Pancreas (tissue), 10 donors: ENCODE data around the gene FAM163B. TPM values are rescaled to one million over a fixed set of nuclear protein-coding genes. Genes with fewer than 3 reads are reported as not detected.

Source experiments
- ATAC-seq, 4 donors: fragments of 200-7000 bp; cut with Tn5 transposase; one replicate each; pipeline versions ENCODE4 v1.8.0 to v1.9.1; 2020; ENCODE audit warnings: mild to moderate bottlenecking in 4 of 4, moderate library complexity in 4 of 4
- DNase-seq, 6 donors: peaks; one replicate each; pipeline ENCODE4 v3.0.0-alpha.2; 2020
- FAIRE-seq: peaks from 2 replicates; lab custom pipeline; 2012; peaks lifted over from hg19 to GRCh38; lab: Jason Lieb, UNC
- H3K27ac ChIP-seq, 4 donors: fragments of 200-600 bp; sonication (generic); 1 replicate in 3 of 4; 2 replicates in 1 of 4; pipeline versions ENCODE4 v1.5.0 to v1.8.0; 2020
- H3K27me3 ChIP-seq, 4 donors: fragments of 200-600 bp; one replicate each; pipeline ENCODE4 v1.8.0; 2021
- H3K36me3 ChIP-seq, 3 donors: fragments of 200-600 bp; sonication (generic) in 1 of 3; one replicate each; pipeline versions ENCODE4 v1.5.0 to v1.8.0; 2020 to 2021
- H3K4me1 ChIP-seq, 3 donors: fragments of 200-600 bp; one replicate each; pipeline ENCODE4 v1.8.0; 2021
- H3K4me3 ChIP-seq, 4 donors: fragments of 200-600 bp; sonication (generic) in 2 of 4; one replicate each; pipeline versions ENCODE4 v1.5.0 to v1.8.0; 2020 to 2021
- H3K9me3 ChIP-seq, 4 donors: fragments of 200-600 bp; one replicate each; pipeline ENCODE4 v1.8.0; 2021
- WGBS, 2 donors: extraction: QIAGEN DNeasy Blood & Tissue Kit; methylation state at CpG; one replicate each; pipeline ENCODE4 v1.1.7; 2013; 5-methylcytosine and 5-hydroxymethylcytosine counted together
- intact Hi-C, 3 donors: fragments of 100-400 bp; cut with DNase I; formaldehyde crosslinking; loops; one replicate each; pipeline versions ENCODE4 v1.11.1 to v1.14.2; 2022
- polyA plus RNA-seq, 2 donors: library from polyadenylated mRNA; stranded (reverse); fragments of 200-250 nt; gene quantifications; one replicate each; pipeline ENCODE4 v1.2.3, GENCODE V29; 2013
- total RNA-seq, 6 donors: library from RNA; stranded (reverse); fragmentation: NEBNext Ultra II Directional in 4 of 6; extraction: Animal tissue kit (Norgen Biotek cat#: 25700) in 4 of 6; gene quantifications; one replicate each; pipeline versions ENCODE4 v1.2.1 to v1.2.4, GENCODE V29; 2021 to 2023
- TF ChIP-seq, protein P1 (sequence below), 4 donors: fragments of 200-600 bp; sonication (generic) in 3 of 4; IDR thresholded peaks; one replicate each; pipeline versions ENCODE4 v1.5.0 to v1.8.0; 2021; ENCODE audit warnings: antibody characterized with exemption in 4 of 4
- donor health status: healthy with polysubstance abuse.
- donor health status: DM: no; HTN: no; CAD: no; lungs with moderate emphysema.
- donor health status: DM: no; HTN: no; CAD: no.
- donor health status: control.
- donor health status: control.
- donor health status: Bipolar disorder and iron deficiency.
- donor health status: DM: yes; HTN: yes; CAD: no.
- donor health status: DM: no; HTN: no; CAD: no.
- donor health status: DM: no; HTN: no; CAD: no.
- donor health status: DM: yes; HTN: yes; CAD: no.

FAM163B gene
- total and polyA plus RNA-seq, 8 donors = not detected

DNA sequence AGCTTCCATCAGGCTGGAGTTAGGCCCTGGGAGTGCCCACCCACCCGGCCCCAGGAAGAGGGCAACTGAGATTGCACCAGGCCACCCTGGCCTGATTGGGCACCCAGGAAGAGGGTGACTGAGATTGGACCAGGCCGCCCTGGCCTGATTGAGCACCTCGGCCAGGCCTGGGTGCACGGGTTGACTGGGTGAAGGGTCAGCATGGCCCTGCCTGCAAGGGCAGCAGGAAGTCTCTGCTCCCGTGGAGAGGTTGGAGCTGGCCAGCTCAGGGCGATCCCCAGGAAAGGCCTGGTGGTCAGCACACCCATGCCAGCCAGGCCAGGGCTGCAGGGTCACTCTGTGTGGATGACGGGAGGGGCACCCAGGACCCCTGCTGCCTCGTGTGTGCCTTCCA lies 62.9 kb downstream of the FAM163B start:
- FAIRE-seq = no peak

DNA sequence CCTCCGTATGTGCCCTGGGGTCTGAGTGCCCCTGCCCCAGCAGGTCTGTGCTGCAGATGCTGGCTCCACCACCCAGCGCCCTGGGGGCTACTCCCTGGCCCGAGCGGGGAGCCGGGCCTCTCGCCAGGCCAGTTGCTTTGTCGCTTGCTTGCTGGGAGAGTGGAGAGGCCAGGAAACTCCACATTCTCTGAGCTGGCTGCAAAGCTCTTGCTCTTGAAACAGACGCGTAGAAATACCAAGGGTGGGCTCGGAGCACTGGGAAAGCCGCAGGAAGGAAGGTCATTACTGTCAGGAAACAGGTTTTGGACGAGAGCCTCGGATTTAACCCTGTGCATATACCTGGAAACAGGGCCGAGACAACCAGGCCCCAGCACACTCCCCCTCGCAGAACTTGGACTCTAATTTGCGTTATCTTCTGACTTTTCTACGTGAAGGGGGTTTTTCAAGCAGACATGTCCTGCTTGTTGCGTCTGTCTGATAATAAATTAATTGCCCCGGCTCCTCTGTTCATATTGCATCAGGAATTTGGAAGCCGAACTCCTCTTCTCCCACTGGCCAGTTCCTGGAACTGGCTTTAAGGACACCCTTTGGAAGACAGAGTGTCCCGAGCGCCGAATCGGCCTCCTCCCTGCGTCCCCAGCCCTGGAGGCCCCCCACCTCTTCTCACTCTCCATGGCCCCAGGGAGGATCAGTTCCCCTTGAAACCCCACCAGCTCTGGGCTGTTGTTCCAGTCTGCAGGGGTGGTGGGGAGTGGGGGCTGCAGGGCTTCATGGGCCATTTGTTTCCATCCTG lies 63.5 kb downstream of the FAM163B start:
- no peak for FAIRE-seq
- TF ChIP-seq, protein P1, sequence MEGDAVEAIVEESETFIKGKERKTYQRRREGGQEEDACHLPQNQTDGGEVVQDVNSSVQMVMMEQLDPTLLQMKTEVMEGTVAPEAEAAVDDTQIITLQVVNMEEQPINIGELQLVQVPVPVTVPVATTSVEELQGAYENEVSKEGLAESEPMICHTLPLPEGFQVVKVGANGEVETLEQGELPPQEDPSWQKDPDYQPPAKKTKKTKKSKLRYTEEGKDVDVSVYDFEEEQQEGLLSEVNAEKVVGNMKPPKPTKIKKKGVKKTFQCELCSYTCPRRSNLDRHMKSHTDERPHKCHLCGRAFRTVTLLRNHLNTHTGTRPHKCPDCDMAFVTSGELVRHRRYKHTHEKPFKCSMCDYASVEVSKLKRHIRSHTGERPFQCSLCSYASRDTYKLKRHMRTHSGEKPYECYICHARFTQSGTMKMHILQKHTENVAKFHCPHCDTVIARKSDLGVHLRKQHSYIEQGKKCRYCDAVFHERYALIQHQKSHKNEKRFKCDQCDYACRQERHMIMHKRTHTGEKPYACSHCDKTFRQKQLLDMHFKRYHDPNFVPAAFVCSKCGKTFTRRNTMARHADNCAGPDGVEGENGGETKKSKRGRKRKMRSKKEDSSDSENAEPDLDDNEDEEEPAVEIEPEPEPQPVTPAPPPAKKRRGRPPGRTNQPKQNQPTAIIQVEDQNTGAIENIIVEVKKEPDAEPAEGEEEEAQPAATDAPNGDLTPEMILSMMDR (IDR thresholded peaks at IDR 0.05) = no peak
- H3K27me3 ChIP-seq = no peaks in the 10 kb centered on the region
- H3K36me3 ChIP-seq = no peaks in the 10 kb centered on the region
- WGBS, 2 donors = 69 to 71% methylated on average over 25 of the region's 25 CpGs
- ATAC-seq = peak in 2 of 4 donors; percentile 24 to 33
- peak overlapping the region in 1 of 4 donors; percentile 10 for H3K27ac ChIP-seq
- intact Hi-C loops = no loop called here
- no peak for DNase-seq
- no peaks in the 10 kb centered on the region for H3K9me3 ChIP-seq
- H3K4me3 ChIP-seq = no peak overlapping the region
- no peaks in the 10 kb centered on the region for H3K4me1 ChIP-seq

More for the DNA sequence above, 62.9 kb downstream of the FAM163B start:
- no peaks in the 10 kb centered on the region for H3K36me3 ChIP-seq
- DNase-seq (no peak), ATAC-seq (no peak)
- no peaks in the 10 kb centered on the region for H3K9me3 ChIP-seq
- no peaks in the 10 kb centered on the region for H3K4me1 ChIP-seq
- TF ChIP-seq, protein P1 (IDR thresholded peaks at IDR 0.05) = no peak
- no peak overlapping the region for H3K27ac ChIP-seq
- WGBS, 2 donors = 75 to 77% methylated on average over 8 of the region's 8 CpGs
- intact Hi-C loops = no loop called here
- H3K27me3 ChIP-seq = no peaks in the 10 kb centered on the region
- no peak overlapping the region for H3K4me3 ChIP-seq

DNA sequence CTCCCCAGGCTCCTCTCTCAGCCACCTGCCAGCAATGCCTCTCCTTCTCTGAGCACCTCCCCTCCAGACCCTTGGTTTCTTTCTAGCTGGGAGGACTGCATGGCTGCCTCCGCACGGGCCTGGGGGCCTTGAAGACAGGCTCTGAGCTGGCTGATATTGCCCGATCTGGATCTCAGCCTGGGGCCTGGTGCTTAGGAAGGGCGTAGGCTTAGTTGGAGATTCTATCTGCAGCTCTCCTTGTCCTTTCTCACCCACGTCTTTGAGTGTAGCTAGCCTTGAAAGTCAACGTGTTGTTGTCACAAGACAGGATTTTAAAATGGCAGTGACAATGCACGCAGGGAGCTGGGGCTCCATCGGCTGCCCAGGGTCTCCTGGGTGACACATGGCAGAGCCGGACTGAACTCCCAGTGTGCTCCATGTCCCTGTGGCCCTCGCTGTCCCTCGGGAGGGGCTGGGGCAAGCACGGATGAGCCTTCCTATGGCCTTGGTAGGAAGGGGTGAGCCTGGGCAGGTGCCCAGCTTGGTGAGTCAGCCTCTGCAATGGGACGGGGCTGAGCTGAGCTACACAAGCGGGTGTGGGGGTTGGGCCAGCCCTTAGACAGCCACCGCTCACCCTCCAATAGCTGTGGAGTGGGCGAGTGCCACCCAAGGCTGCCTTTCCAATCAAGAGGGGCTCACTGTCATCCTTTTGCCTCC lies 65.3 kb downstream of the FAM163B start:
- no peaks in the 10 kb centered on the region for H3K9me3 ChIP-seq
- no peak overlapping the region for H3K4me3 ChIP-seq
- H3K27ac ChIP-seq = no peak overlapping the region
- H3K27me3 ChIP-seq = no peaks in the 10 kb centered on the region
- FAIRE-seq (no peak), DNase-seq (no peak), ATAC-seq (no peak)
- no peaks in the 10 kb centered on the region for H3K4me1 ChIP-seq
- 76 to 78% methylated on average over 16 of the region's 16 CpGs for WGBS, 2 donors
- TF ChIP-seq, protein P1 (IDR thresholded peaks at IDR 0.05) = no peak
- intact Hi-C loops = no loop called here
- H3K36me3 ChIP-seq = no peaks in the 10 kb centered on the region

DNA sequence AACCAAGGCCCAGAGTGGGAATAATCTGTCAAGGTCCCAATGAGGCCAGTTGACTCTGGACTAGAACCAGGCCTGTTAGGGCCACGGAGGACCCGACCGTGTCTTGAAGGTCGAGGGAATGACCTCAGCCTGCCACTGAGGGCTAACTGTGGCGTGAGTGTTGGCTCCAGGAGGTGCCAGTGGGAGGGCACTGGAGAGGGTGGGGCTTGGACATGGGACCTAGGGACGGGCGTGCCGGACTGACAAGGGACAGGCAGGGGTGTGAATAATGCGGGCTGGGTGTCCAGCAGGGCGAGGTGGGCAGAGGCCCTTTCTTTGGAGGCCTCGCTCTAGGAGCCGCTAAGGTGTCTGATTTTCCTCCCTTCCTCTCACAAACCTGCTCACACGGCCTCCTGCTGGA lies 67.2 kb downstream of the FAM163B start:
- ATAC-seq (no peak), DNase-seq (no peak), FAIRE-seq (no peak)
- H3K4me3 ChIP-seq = no peak overlapping the region
- no peaks in the 10 kb centered on the region for H3K4me1 ChIP-seq
- no peaks in the 10 kb centered on the region for H3K27me3 ChIP-seq
- no peaks in the 10 kb centered on the region for H3K36me3 ChIP-seq
- intact Hi-C loops = no loop called here
- no peak overlapping the region for H3K27ac ChIP-seq
- 78 to 83% methylated on average over 13 of the region's 13 CpGs for WGBS, 2 donors
- TF ChIP-seq, protein P1 (IDR thresholded peaks at IDR 0.05) = no peak
- H3K9me3 ChIP-seq = no peaks in the 10 kb centered on the region

DNA sequence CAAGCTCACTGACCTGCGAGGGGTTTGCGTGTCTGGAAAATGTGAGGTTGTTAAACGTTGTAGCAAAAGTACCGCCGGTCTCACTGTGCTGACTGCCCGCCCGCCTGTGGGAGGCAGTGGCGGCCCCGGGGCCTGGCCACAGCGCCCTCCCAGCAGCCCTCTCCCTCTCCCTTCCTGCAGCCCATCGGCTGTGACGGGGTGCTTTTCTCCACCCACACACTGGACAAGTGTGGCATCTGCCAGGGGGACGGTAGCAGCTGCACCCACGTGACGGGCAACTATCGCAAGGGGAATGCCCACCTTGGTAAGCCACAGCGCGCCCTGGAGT lies 68.5 kb downstream of the FAM163B start:
- ATAC-seq (no peak), DNase-seq (no peak), FAIRE-seq (no peak)
- Histone ChIP-seq H3K4me1 (no peaks in the 10 kb centered on the region), H3K36me3 (no peaks in the 10 kb centered on the region), H3K27ac (no peak overlapping the region), H3K4me3 (no peak overlapping the region), H3K9me3 (no peaks in the 10 kb centered on the region), H3K27me3 (no peaks in the 10 kb centered on the region)
- TF ChIP-seq, protein P1 (IDR thresholded peaks at IDR 0.05) = no peak
- WGBS, 2 donors = 86 to 88% methylated on average over 18 of the region's 18 CpGs
- intact Hi-C loops = no loop called here
